Right lobe of liver (tissue), 6 donors: ENCODE results near the gene PINK1. TPM values are rescaled to one million over a fixed set of nuclear protein-coding genes. Genes with fewer than 3 reads are reported as not detected.

Experiments used
- ATAC-seq, 4 donors: fragments of 200-7000 bp; cut with Tn5 transposase; one replicate each; pipeline ENCODE4 v1.9.1; 2020; ENCODE audit warnings: mild to moderate bottlenecking in 4 of 4, moderate library complexity in 4 of 4
- DNase-seq, 3 donors: peaks; one replicate each; pipeline ENCODE4 v3.0.0-alpha.2; 2020
- H3K27ac ChIP-seq, 3 donors: fragments of 200-600 bp; one replicate each; pipeline ENCODE4 v1.8.0; 2022
- H3K27me3 ChIP-seq, 2 donors: fragments of 200-600 bp; one replicate each; pipeline ENCODE4 v1.8.0; 2022
- H3K36me3 ChIP-seq, 4 donors: fragments of 200-600 bp; sonication (generic) in 1 of 4; one replicate each; pipeline versions ENCODE4 v1.5.1 to v1.8.0; 2017 to 2022; ENCODE audit warnings: control low read depth in 1 of 4
- H3K4me1 ChIP-seq, 4 donors: fragments of 200-600 bp; sonication (generic) in 1 of 4; one replicate each; pipeline versions ENCODE4 v1.5.1 to v1.8.0; 2017 to 2022; ENCODE audit warnings: control low read depth in 1 of 4
- H3K4me3 ChIP-seq, 3 donors: fragments of 200-600 bp; one replicate each; pipeline ENCODE4 v1.8.0; 2022
- H3K9me3 ChIP-seq, 4 donors: fragments of 200-600 bp; sonication (generic) in 1 of 4; one replicate each; pipeline versions ENCODE4 v1.5.1 to v1.8.0; 2017 to 2022; ENCODE audit warnings: control low read depth in 1 of 4
- CTCF ChIP-seq, 4 donors: fragments of 200-600 bp in 3 of 4; fragments of 450-650 bp in 1 of 4; IDR thresholded peaks; one replicate each; pipeline versions ENCODE4 v1.5.1 to v1.8.0; 2016 to 2022; ENCODE audit warnings: antibody characterized with exemption in 4 of 4, mild to moderate bottlenecking in 2 of 4
- POLR2A ChIP-seq: fragments of 450-650 bp; IDR thresholded peaks from one replicate; pipeline ENCODE4 v1.6.1; 2017; ENCODE audit warnings: antibody characterized with exemption, mild to moderate bottlenecking
- WGBS: methylation state at CpG from one replicate; pipeline ENCODE4 v1.1.6; 2018; ENCODE audit warnings: low coverage, low lambda C conversion rate; ENCODE audit not compliant: insufficient coverage; ENCODE audit errors: missing lambda C conversion rate; 5-methylcytosine and 5-hydroxymethylcytosine counted together
- intact Hi-C, 2 donors: fragments of 100-400 bp; cut with DNase I; formaldehyde crosslinking; loops; one replicate each; pipeline versions ENCODE4 v1.11.2 to v1.14.1; 2022
- long read RNA-seq: library from polyadenylated mRNA; unstranded; transcript quantifications from one replicate; pipeline ENCODE4 v2.0.0, GENCODE V29; 2019
- total RNA-seq, 6 experiments: library from RNA; depleted of rRNA in 2 of 6; stranded (reverse); fragments of >200 nt in 2 of 6; fragmentation: NEBNext Ultra II Directional in 3 of 6; extraction: Animal tissue kit (Norgen Biotek cat#: 25700) in 3 of 6; gene quantifications; one replicate each; pipeline versions ENCODE4 v1.1.0 to v1.2.4, GENCODE V29; 2016 to 2023
- donor health status: DM: no; HTN: yes; CAD: no.
- donor health status: DM: no; HTN: no; CAD: no.
- donor health status: DM: no; HTN: no; CAD: no.
- donor health status: DM: no; HTN: yes; CAD: no.
- donor health status: DM: no; HTN: yes; CAD: no.

Gene PINK1
- 10 to 100 TPM; 67.3 to 94.1 (median 83.0) TPM for total RNA-seq
- long read RNA-seq, partial matches to known transcripts: 10 of 10 reads
- long read RNA-seq, other reads (novel, unspliced or antisense): 0 of 10 reads

GRCh38 chr1:20633190-20634064, at the start of gene PINK1:
PINK1 (plus strand) TSS chr1:20633458; CDS start chr1:20633549, 91 bp downstream.
- Histone ChIP-seq H3K9me3 (no peaks in the 10 kb centered on the region), H3K27ac (peak within 1 kb of the TSS; percentile 86 to 97 (median 96)), H3K36me3 (peaks cover 0 to 18% (median 4%) of the 10 kb centered on the region in 4 donors), H3K4me1 (peaks cover 0 to 19% (median 9%) of the 10 kb centered on the region in 4 donors), H3K4me3 (peak within 1 kb of the TSS; percentile 80 to 89 (median 88)), H3K27me3 (no peaks in the 10 kb centered on the region)
- 3% methylated on average over 15 of the region's 93 CpGs for WGBS
- TF ChIP-seq POLR2A (peak; percentile 96), CTCF (IDR thresholded peaks at IDR 0.05) (peak; percentile 99 to 100 (median 100))
- ATAC-seq (peak; percentile 87 to 93 (median 90)), DNase-seq (peak; percentile 88 to 91 (median 91))
- intact Hi-C loops: no loop called here

GRCh38 chr1:20584890-20585289, 48.4 kb upstream of the PINK1 start:
- Histone ChIP-seq H3K36me3 (no peaks in the 10 kb centered on the region), H3K27ac (no peak overlapping the region), H3K4me1 (no peaks in the 10 kb centered on the region), H3K27me3 (no peaks in the 10 kb centered on the region), H3K9me3 (no peaks in the 10 kb centered on the region), H3K4me3 (no peak overlapping the region)
- intact Hi-C loops: no loop called here
- 57% methylated on average over 2 of the region's 2 CpGs for WGBS
- DNase-seq (no peak), ATAC-seq (no peak)
- TF ChIP-seq POLR2A (no peak), CTCF (IDR thresholded peaks at IDR 0.05) (no peak)

- no peak overlapping the region for H3K4me3 ChIP-seq
- H3K36me3 ChIP-seq: no peaks in the 10 kb centered on the region
- WGBS: 61% methylated on average over 5 of the region's 10 CpGs
- ATAC-seq (no peak), DNase-seq (no peak)
- TF ChIP-seq CTCF (IDR thresholded peaks at IDR 0.05) (no peak), POLR2A (no peak)
- H3K27me3 ChIP-seq: no peaks in the 10 kb centered on the region
- H3K9me3 ChIP-seq: no peaks in the 10 kb centered on the region
- H3K4me1 ChIP-seq: peaks cover 0 to 16% (median 7%) of the 10 kb centered on the region in 4 donors
- intact Hi-C loops: no loop called here
- H3K27ac ChIP-seq: no peak overlapping the region
These were observed 46.2 kb upstream of the PINK1 start for GRCh38 chr1:20586953-20587660.

- WGBS: 70% methylated on average over 2 of the region's 2 CpGs
- no peaks in the 10 kb centered on the region for H3K9me3 ChIP-seq
- ATAC-seq (no peak), DNase-seq (no peak)
- H3K36me3 ChIP-seq: peaks cover 0 to 1% (median 0%) of the 10 kb centered on the region in 4 donors
- H3K27me3 ChIP-seq: no peaks in the 10 kb centered on the region
- TF ChIP-seq POLR2A: no peak
- TF ChIP-seq CTCF (IDR thresholded peaks at IDR 0.05): no peak
- no peak overlapping the region for H3K4me3 ChIP-seq
- H3K27ac ChIP-seq: no peak overlapping the region
- H3K4me1 ChIP-seq: peaks cover 0 to 20% (median 8%) of the 10 kb centered on the region in 4 donors
- intact Hi-C loops: no loop called here
These were observed 45.6 kb upstream of the PINK1 start for GRCh38 chr1:20587661-20588053.
